ENCODE measurements around the gene GLUD1. TPM values are rescaled to one million over a fixed set of nuclear protein-coding genes. Genes with fewer than 3 reads are reported as not detected.
"Not testable (repeated sequence)": the region's sequence is repeated elsewhere in the genome, so short reads cannot be mapped to it uniquely, and the experiment has no call there.

GLUD1 gene
- 91.9 and 94.5 TPM in 2 replicates for total RNA-seq

DNA sequence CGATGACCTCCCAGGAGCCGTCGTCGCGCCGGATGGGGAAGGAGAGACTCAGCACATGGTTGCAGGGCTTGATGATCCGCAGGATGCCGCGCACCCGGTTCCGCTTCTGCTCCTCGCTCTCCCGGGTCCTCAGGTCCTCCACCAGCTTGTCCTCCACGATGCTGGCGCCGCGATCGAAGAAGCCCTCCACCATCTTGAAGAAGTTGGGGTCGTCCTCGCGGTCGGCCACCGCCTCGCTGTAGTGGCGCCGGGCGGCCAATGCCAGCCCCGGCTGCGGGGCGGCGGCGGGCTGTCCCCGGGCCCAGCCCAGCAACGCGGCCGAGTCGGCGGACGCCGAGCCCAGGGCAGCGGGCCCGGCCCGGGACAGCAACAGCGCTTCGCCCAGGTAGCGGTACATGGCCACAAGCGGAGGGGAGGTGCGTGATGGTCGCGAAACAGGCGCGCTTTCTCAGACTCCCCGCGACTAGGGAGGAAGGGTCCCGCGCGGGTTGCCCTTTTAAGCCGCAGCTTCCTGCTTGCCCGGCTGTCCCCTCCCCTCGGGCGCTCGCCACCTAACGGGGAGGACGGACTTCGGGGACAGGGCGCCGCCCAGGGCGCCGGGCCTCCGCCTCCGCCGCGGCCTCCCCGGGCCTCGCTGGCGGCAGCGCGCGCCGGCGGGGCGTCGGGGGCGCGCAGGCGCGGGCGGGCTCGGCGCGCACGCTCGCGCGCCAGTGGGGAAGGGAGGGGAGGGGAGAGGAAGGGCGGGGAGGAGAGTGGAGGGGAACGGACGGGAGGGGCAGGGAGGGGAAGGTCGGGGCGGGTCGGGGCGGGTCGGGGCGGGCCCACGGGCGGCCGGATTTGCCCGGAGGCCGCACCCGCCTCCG, at the start of gene GLUD1, which contains the start of gene SHLD2:
Gene GLUD1 (minus strand): TSS at position 471 of the 863 bp plus-strand sequence. CDS start 74 bp downstream, at position 397.
Gene SHLD2 (plus strand): TSS at position 834 of the 863 bp plus-strand sequence. CDS start 56,149 bp downstream, outside the sequence.
- TF ChIP-seq, protein P1, sequence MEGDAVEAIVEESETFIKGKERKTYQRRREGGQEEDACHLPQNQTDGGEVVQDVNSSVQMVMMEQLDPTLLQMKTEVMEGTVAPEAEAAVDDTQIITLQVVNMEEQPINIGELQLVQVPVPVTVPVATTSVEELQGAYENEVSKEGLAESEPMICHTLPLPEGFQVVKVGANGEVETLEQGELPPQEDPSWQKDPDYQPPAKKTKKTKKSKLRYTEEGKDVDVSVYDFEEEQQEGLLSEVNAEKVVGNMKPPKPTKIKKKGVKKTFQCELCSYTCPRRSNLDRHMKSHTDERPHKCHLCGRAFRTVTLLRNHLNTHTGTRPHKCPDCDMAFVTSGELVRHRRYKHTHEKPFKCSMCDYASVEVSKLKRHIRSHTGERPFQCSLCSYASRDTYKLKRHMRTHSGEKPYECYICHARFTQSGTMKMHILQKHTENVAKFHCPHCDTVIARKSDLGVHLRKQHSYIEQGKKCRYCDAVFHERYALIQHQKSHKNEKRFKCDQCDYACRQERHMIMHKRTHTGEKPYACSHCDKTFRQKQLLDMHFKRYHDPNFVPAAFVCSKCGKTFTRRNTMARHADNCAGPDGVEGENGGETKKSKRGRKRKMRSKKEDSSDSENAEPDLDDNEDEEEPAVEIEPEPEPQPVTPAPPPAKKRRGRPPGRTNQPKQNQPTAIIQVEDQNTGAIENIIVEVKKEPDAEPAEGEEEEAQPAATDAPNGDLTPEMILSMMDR (IDR thresholded peaks at IDR 0.05; ENCODE audit: insufficient read depth, low read length, poor library complexity, severe bottlenecking), result no peak
- DNase-seq (ENCODE audit: low read depth), result peak; percentile 77
- no peaks in the 10 kb centered on the region for H3K27me3 ChIP-seq (ENCODE audit: control insufficient read depth, insufficient read depth, low read length)
- H3K36me3 ChIP-seq (ENCODE audit: control insufficient read depth, insufficient read depth, low read length), result no peaks in the 10 kb centered on the region
- peak within 1 kb of the TSS; percentile 90 for H3K4me3 ChIP-seq (ENCODE audit: low read depth, low read length)

DNA sequence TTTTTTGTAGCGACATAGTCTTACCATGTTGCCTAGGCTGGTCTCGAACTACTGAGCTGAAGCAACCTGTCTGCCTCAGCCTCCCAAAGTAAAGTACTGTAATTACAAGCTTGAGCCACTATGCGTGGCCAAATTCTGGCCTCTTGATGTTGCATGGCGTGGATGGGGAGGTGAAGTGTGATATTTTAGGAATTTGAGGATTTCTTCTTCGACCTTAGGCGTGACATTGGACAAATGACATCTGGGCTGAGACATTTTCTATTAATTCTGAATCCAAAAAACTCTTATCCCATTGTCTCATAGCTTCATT, 48.4 kb upstream of the GLUD1 start:
- not testable (repeated sequence) for H3K4me3 ChIP-seq (ENCODE audit: low read depth, low read length); H3K36me3 ChIP-seq (ENCODE audit: control insufficient read depth, insufficient read depth, low read length); DNase-seq (ENCODE audit: low read depth); H3K27me3 ChIP-seq (ENCODE audit: control insufficient read depth, insufficient read depth, low read length)

DNA sequence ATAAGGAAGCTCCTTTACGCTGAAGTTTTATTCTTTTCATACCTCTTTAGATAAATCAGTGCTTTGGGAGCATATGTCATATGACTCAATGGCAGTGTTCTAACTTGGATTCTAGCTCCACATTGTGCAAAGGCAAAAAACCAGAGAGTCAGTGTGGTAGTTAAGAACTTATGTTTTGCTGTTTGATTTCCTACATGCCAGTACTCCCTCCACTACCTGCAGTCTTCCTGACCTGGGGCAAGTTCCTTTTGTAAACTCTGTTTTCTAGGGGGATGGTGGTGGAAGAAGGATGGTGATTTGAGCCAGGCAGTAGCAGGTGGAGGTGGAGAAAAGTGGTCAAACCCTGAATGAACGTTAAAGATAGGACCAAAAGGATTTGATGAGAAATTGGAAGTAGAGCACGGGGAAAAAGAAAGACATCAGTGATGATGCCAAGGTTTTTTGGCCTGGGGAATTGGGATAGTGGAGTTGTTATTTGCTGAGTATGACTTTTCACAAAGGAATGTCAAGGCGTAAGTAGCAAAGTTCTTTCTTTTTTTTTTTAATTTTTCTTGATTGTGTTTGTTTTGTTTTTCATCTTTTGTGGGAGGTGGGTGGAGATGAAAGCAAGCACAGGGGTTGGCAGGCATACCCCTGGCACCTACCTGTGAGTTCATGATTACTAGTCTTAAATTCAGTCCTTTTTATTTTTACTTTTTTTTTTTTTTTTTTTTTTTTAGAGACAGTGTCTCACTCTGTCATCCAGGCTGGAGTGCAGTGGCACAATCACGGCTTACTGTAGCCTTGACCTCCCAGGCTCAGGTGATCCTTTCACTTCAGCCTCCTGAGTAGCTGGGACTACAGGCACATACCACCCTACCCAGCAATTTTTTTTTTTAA, 47.8 kb upstream of the GLUD1 start:
- H3K36me3 ChIP-seq (ENCODE audit: control insufficient read depth, insufficient read depth, low read length); H3K27me3 ChIP-seq (ENCODE audit: control insufficient read depth, insufficient read depth, low read length); H3K4me3 ChIP-seq (ENCODE audit: low read depth, low read length); DNase-seq (ENCODE audit: low read depth): not testable (repeated sequence)

DNA sequence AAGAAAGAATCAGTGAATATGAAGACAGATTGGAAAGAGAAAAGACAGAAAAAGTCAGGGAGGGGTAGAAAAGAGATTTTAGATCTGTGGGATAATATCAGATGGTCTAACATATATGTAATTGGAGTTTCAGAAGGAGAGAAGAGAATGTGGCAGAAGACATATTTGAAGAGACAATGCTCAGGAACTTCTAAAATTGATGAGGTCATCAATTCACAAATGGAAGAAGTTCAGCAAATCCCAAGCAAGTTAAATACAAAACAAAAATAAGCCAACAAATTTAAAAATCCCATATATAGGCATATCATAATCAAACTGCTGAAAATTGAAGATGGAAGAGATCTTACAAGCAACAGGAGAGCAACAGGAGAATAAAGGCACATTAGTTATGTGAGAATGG, 42.8 kb upstream of the GLUD1 start:
- H3K27me3 ChIP-seq (ENCODE audit: control insufficient read depth, insufficient read depth, low read length); H3K4me3 ChIP-seq (ENCODE audit: low read depth, low read length); H3K36me3 ChIP-seq (ENCODE audit: control insufficient read depth, insufficient read depth, low read length); DNase-seq (ENCODE audit: low read depth): not testable (repeated sequence)

DNA sequence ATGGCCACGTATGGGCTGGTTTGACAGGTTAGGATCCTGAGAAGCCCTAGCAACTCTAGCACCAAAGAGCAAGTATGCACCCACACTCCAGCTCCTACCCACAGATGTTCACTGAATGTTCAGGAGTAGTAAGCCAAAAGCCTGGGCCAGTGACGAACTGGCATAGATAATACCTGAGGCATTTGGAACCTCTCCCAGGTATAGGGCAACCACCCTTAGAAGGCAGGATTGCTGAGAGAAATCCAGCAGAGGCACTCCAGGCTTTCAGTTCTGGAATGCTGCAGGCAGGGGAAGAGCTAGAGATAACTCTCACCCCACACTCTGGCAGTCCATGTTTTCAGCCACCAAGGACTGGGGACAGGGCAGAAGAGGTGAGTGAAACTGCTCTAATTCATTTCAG, 39.8 kb upstream of the GLUD1 start:
- H3K27me3 ChIP-seq (ENCODE audit: control insufficient read depth, insufficient read depth, low read length); H3K4me3 ChIP-seq (ENCODE audit: low read depth, low read length); DNase-seq (ENCODE audit: low read depth); H3K36me3 ChIP-seq (ENCODE audit: control insufficient read depth, insufficient read depth, low read length): not testable (repeated sequence)

DNA sequence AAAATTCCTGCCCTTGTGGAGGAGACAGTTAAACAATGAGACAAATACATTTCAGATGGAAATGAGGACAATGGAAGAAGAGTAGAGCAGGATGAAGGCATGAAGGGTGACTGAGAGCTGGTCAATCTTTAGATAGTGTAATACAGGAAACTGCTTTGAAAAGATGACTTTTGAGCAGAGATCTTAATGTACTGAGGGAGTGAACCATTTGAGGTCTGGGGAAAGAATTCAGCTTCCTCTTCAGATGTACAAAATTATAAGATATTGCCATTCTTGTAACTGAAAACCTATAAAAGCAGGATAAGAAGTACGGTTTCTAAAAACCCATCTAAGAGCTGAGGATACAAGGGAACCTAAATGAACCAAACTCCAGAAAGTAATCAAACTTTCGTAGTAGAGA, 39.3 kb upstream of the GLUD1 start:
- not testable (repeated sequence) for H3K4me3 ChIP-seq (ENCODE audit: low read depth, low read length); H3K36me3 ChIP-seq (ENCODE audit: control insufficient read depth, insufficient read depth, low read length); DNase-seq (ENCODE audit: low read depth); H3K27me3 ChIP-seq (ENCODE audit: control insufficient read depth, insufficient read depth, low read length)

DNA sequence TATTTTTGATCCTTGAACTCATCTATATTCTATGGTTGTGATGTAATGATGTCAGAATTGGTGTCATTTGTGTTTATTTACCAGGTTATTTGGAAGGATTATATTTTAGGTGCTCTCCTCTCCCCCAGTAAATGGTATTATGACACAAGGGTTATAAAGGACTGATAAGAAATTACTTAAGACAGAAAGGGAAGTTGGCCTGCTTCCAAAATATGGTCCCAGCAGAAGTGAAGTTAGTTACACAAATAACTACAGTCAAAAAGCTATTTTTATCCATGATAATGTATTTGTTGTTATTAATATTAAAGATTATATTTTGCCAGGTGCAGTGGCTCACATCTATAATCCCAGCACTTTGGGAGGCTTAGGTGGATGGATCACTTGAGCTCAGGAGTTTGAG, 37.5 kb upstream of the GLUD1 start:
- H3K4me3 ChIP-seq (ENCODE audit: low read depth, low read length); H3K27me3 ChIP-seq (ENCODE audit: control insufficient read depth, insufficient read depth, low read length); DNase-seq (ENCODE audit: low read depth); H3K36me3 ChIP-seq (ENCODE audit: control insufficient read depth, insufficient read depth, low read length): not testable (repeated sequence)

DNA sequence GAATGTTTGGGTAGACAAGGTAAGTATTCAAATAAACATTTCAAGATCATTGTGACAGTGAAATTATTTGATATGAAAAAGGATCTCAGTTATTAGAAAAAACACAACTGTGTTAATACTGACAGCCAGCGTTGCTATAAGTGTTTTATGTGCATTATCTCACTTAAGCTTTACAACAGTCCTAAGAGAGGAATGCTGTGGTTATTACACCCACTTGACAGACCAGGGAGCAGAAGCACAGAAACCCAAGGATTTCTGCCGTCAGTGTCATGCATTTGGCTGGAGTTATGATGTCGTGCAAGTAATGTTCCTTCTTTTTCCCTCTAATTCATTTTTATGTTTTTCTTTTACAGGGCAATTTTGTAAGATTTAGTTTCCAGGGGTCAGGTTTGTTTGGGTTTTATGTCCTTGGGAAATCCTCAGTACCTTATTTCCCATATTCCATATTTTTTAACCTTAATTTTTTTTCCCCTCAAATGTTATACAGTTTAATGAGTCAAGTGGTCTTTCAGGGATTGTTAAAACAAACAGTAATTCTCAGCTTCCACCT, 33.0 kb upstream of the GLUD1 start:
- H3K27me3 ChIP-seq (ENCODE audit: control insufficient read depth, insufficient read depth, low read length); H3K36me3 ChIP-seq (ENCODE audit: control insufficient read depth, insufficient read depth, low read length); DNase-seq (ENCODE audit: low read depth); H3K4me3 ChIP-seq (ENCODE audit: low read depth, low read length): not testable (repeated sequence)

DNA sequence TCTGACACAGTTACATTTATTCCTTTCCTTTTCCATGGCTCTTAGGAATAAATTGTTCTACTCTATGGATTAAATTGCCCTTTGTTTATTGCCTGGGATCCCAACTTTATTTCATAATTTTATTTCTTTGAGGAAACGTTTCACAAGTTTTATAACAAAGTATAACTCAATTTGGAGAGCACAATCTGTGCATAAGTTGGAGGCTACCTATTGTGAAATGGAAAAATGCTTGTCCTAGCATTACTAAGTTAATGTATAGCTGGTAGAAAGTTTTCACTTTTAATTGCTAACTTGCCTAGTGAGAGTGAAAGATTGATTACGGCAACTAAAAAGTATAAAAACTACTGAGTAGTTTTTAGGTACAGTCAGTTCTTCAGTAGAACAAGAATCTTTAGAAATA, 32.4 kb upstream of the GLUD1 start:
- H3K27me3 ChIP-seq (ENCODE audit: control insufficient read depth, insufficient read depth, low read length); H3K36me3 ChIP-seq (ENCODE audit: control insufficient read depth, insufficient read depth, low read length); DNase-seq (ENCODE audit: low read depth); H3K4me3 ChIP-seq (ENCODE audit: low read depth, low read length): not testable (repeated sequence)

DNA sequence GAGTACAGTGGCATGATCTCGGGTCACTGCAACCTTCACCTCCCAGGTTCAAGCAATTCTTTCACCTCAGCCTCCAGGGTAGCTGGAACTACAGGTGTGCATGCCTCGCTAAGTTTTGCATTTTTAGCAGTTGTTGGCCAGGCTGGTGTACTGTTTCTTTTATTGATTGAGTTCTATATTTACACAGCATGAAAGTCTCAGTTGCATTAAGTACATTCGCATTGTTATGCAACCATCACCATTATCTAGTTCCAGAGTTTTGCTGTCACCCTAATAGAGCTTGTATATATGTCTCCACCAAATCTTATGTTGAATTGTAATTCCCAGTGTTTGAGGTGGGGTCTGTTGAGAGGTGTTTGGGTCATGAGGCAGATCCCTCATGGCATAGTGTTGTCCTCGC, 28.7 kb upstream of the GLUD1 start:
- not testable (repeated sequence) for H3K4me3 ChIP-seq (ENCODE audit: low read depth, low read length); H3K36me3 ChIP-seq (ENCODE audit: control insufficient read depth, insufficient read depth, low read length); DNase-seq (ENCODE audit: low read depth); H3K27me3 ChIP-seq (ENCODE audit: control insufficient read depth, insufficient read depth, low read length)

DNA sequence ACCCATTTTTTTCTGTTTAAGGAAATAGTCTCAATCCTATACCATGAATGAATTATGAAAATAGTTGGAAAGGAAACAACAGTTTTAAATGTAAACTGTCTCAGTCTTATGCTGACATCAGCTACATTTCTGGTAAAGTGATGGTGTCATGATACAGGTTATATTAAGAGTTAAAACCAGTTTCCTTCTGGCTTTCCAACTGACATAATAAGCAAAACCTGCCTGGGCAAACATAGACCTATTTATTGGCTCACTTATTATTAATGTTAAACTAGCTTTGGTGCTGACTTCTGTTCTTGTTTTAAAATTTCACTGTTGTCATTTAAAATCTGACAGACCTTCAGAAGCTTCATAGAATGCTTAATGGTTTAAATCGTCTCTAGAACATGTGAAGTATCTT, 24.4 kb upstream of the GLUD1 start:
- not testable (repeated sequence) for H3K27me3 ChIP-seq (ENCODE audit: control insufficient read depth, insufficient read depth, low read length); DNase-seq (ENCODE audit: low read depth); H3K36me3 ChIP-seq (ENCODE audit: control insufficient read depth, insufficient read depth, low read length); H3K4me3 ChIP-seq (ENCODE audit: low read depth, low read length)

DNA sequence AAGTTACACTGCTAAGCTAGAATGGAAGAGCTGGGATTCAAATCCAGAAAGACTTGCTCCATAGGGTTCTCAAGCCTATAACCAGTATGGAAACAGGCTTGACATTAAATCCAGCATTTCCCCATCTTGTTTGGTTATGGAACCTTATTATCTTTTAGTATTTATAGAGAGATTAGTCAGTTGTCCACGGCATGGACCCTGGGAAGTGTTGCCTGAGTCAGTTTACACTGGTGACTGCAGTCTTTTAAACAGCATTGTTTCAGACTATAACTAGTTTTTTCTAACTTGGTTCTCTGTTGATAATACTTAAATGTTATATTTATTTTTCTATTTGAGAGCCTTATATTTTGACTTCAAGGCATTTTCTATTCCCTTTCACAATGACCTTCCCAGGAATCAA, 23.5 kb upstream of the GLUD1 start:
- H3K36me3 ChIP-seq (ENCODE audit: control insufficient read depth, insufficient read depth, low read length); H3K4me3 ChIP-seq (ENCODE audit: low read depth, low read length); H3K27me3 ChIP-seq (ENCODE audit: control insufficient read depth, insufficient read depth, low read length); DNase-seq (ENCODE audit: low read depth): not testable (repeated sequence)

Measured in kidney epithelial cell (primary cell).